CD4-positive, alpha-beta T cell treated with Interleukin-10 for 1 hour (primary cell): ENCODE data around the gene GSTT2.

Experiments
- DNase-seq: peaks from one replicate; pipeline ENCODE4 v3.0.0-alpha.2; 2020

GSTT2 gene

GRCh38 chr22:24009227-24010017, 29.5 kb downstream of the GSTT2 start:
- DNase-seq: no peak

- no peak for DNase-seq
These were observed 30.1 kb downstream of the GSTT2 start for GRCh38 chr22:24010018-24010391.

GRCh38 chr22:24011735-24012068, 31.8 kb downstream of the GSTT2 start:
- no peak for DNase-seq

GRCh38 chr22:24016156-24016555, 36.2 kb downstream of the GSTT2 start:
- no peak for DNase-seq

- DNase-seq: no peak
These were observed 41.4 kb downstream of the GSTT2 start for GRCh38 chr22:24021304-24021703.

GRCh38 chr22:24023204-24023789, 43.4 kb downstream of the GSTT2 start:
- DNase-seq: no peak

GRCh38 chr22:24024354-24024753, 44.4 kb downstream of the GSTT2 start:
- no peak for DNase-seq

GRCh38 chr22:24025475-24025874, 45.5 kb downstream of the GSTT2 start:
- no peak for DNase-seq

GRCh38 chr22:24026056-24026455, 46.1 kb downstream of the GSTT2 start:
- DNase-seq: no peak

GRCh38 chr22:24026733-24027132, 46.8 kb downstream of the GSTT2 start:
- no peak for DNase-seq

GRCh38 chr22:24027389-24027975, 47.5 kb downstream of the GSTT2 start:
- DNase-seq: no peak

GRCh38 chr22:24027991-24028390, 48.1 kb downstream of the GSTT2 start:
- no peak for DNase-seq

GRCh38 chr22:24028533-24028932, 48.6 kb downstream of the GSTT2 start:
- DNase-seq: no peak

GRCh38 chr22:24029304-24029703, 49.4 kb downstream of the GSTT2 start:
- no peak for DNase-seq

- DNase-seq: no peak
These were observed 50.3 kb downstream of the GSTT2 start for GRCh38 chr22:24030186-24030702.
